ENCODE measurements around the gene ZBED4. TPM values are rescaled to one million over a fixed set of nuclear protein-coding genes. Genes with fewer than 3 reads are reported as not detected.

ZBED4 gene
- total and polyA plus RNA-seq, 2 donors (not counting 1 experiment from before 2014, with no cell fraction given) = 3.5 to 6.3 TPM

DNA sequence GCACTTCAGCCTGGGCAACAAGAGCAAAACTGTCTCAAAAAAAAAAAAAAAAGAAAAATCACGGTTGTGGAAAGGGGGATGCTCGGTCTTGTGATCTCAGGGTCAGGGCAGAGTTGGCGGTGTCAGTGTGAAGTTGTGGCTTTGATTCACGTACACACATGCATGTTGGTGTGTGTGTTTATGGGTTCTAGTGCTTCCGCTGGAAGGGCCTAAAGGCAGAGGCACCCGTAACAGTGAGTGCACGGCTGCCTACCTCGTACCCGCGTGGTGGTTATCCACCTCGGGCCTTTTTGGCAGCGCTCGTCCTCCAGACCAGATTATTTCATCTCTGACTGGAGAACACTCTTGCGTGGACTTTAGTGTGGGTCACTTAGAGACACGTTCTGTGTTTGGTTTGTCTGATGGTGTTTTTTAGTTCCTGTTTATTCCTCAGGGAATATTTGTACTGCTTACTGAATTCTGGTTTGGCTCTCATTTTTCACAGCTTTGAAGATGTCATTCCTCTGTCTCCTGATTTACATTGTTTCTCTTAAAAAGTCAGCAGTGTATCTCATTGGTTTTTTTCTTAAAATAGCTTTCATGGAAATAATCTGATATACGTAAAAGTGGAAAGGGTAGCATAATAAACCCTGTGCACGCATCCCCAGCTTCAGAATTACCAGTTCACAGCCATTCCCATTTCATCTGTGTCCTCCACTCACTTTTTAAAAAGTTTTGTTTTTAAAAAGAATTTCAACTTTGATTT lies 15.6 kb downstream of the ZBED4 start:
- no peaks in the 10 kb centered on the region for H3K9me3 ChIP-seq (ENCODE audit: control insufficient read depth, insufficient read depth, low read depth, low read length)
- peaks cover 68% of the 10 kb centered on the region for H3K79me2 ChIP-seq (ENCODE audit: control insufficient read depth, insufficient read depth, low read length)
- H4K20me1 ChIP-seq (ENCODE audit: control insufficient read depth, extremely low read depth, insufficient read depth, low read length) = no peaks in the 10 kb centered on the region
- peaks cover 2% of the 10 kb centered on the region for H3K36me3 ChIP-seq (ENCODE audit: control insufficient read depth, insufficient read depth, low read length)
- H3K9ac ChIP-seq (ENCODE audit: insufficient read depth, low read length) = no peak overlapping the region
- no peaks in the 10 kb centered on the region for H3K4me1 ChIP-seq (ENCODE audit: control insufficient read depth, extremely low read depth, insufficient read depth, low read length)
- no peak overlapping the region for H3K27ac ChIP-seq (ENCODE audit: insufficient read depth, low read length)
- H3K27me3 ChIP-seq (ENCODE audit: control insufficient read depth, insufficient read depth, low read length) = no peaks in the 10 kb centered on the region
- no peak overlapping the region for H3K4me3 ChIP-seq (replicated peaks in 1 of 4; ENCODE audit: control extremely low read depth in 1 of 4, insufficient read depth in 1 of 4, low read depth in 3 of 4, low read length in 4 of 4)
- H2AFZ ChIP-seq (ENCODE audit: low read length) = no peak overlapping the region
- H3K4me2 ChIP-seq (ENCODE audit: extremely low read depth, insufficient read depth, low read length) = no peak overlapping the region
- no peak for TF ChIP-seq EZH2 (IDR thresholded peaks at IDR 0.05; ENCODE audit: low read length, missing control alignments)
- TF ChIP-seq, protein P1, sequence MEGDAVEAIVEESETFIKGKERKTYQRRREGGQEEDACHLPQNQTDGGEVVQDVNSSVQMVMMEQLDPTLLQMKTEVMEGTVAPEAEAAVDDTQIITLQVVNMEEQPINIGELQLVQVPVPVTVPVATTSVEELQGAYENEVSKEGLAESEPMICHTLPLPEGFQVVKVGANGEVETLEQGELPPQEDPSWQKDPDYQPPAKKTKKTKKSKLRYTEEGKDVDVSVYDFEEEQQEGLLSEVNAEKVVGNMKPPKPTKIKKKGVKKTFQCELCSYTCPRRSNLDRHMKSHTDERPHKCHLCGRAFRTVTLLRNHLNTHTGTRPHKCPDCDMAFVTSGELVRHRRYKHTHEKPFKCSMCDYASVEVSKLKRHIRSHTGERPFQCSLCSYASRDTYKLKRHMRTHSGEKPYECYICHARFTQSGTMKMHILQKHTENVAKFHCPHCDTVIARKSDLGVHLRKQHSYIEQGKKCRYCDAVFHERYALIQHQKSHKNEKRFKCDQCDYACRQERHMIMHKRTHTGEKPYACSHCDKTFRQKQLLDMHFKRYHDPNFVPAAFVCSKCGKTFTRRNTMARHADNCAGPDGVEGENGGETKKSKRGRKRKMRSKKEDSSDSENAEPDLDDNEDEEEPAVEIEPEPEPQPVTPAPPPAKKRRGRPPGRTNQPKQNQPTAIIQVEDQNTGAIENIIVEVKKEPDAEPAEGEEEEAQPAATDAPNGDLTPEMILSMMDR (conservative IDR thresholded peaks at IDR 0.05 in 1 of 2, IDR thresholded peaks at IDR 0.05 in 1 of 2; ENCODE audit: low read depth in 1 of 2, low read length in 2 of 2) = no peak
- DNase-seq (ENCODE audit: low read depth in 2 of 2) = no peak

DNA sequence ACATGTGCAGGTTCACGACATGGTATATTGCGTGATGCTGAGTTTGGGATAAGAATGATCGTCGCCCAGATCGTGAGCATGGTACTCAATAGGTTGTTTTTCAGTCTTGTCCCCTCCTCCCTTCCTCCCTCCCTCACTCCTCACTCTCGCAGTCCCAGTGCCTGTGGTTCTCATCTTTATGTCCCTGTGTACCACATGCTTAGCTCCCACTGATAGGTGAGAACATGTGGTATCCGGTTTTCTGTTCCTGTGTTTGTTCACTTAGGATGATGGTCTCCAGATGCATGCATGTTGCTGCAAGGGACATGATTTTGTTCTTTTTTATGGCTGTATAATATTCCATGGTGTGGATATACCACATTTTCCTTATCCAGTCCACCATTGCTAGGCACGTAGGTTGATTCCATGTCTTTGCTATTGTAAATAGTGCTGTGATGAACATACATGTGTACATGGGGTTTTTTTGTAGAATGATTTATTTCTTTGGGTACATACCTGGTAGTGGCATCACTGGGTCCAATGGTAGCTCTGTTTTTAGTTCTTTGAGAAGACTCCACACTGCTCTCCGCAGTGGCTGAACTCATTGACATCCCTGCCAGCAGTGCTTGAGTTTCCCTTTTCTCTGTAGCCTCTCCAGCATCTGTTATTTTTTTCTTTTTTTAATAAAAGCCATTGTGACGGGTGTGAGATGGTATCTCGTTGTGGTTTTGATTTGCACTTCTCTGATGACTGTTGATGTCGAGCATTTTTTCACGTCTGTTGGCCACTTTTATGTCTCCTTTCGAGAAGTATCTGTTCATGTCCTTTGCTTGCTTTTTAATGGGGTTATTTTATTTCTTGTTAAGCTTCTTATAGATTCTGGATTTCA lies 16.4 kb downstream of the ZBED4 start:
- no peaks in the 10 kb centered on the region for H4K20me1 ChIP-seq (ENCODE audit: control insufficient read depth, extremely low read depth, insufficient read depth, low read length)

DNA sequence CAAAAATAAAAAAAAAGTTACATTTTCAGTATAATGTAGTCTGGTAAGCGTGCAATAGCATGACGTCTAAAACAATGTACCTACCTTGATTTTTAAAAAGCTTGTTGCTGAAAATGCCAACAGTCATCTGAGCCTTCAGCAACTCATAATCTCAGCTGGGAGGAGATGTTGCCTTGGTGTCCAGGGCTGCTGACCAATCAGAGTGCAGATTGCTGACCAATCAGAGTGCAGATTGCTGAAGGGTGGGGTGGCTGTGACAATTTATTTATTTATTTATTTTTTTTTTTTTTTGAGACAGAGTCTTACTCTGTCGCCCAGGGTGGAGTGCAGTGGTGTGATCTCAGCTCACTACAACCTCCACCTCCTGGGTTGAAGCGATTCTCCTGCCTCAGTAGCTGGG lies 17.8 kb downstream of the ZBED4 start:
- Histone ChIP-seq H3K4me2 (ENCODE audit: extremely low read depth, insufficient read depth, low read length) (no peak overlapping the region), H3K9ac (ENCODE audit: insufficient read depth, low read length) (no peak overlapping the region), H3K36me3 (ENCODE audit: control insufficient read depth, insufficient read depth, low read length) (peaks cover 2% of the 10 kb centered on the region), H3K4me3 (replicated peaks in 1 of 4; ENCODE audit: control extremely low read depth in 1 of 4, insufficient read depth in 1 of 4, low read depth in 3 of 4, low read length in 4 of 4) (no peak overlapping the region), H3K9me3 (ENCODE audit: control insufficient read depth, insufficient read depth, low read depth, low read length) (no peaks in the 10 kb centered on the region), H3K4me1 (ENCODE audit: control insufficient read depth, extremely low read depth, insufficient read depth, low read length) (no peaks in the 10 kb centered on the region), H4K20me1 (ENCODE audit: control insufficient read depth, extremely low read depth, insufficient read depth, low read length) (no peaks in the 10 kb centered on the region), H3K79me2 (ENCODE audit: control insufficient read depth, insufficient read depth, low read length) (peaks cover 56% of the 10 kb centered on the region), H2AFZ (ENCODE audit: low read length) (no peak overlapping the region), H3K27ac (ENCODE audit: insufficient read depth, low read length) (no peak overlapping the region), H3K27me3 (ENCODE audit: control insufficient read depth, insufficient read depth, low read length) (no peaks in the 10 kb centered on the region)
- no peak for DNase-seq (ENCODE audit: low read depth in 2 of 2)
- TF ChIP-seq EZH2 (IDR thresholded peaks at IDR 0.05; ENCODE audit: low read length, missing control alignments) = no peak
- TF ChIP-seq, protein P1 (conservative IDR thresholded peaks at IDR 0.05 in 1 of 2, IDR thresholded peaks at IDR 0.05 in 1 of 2; ENCODE audit: low read depth in 1 of 2, low read length in 2 of 2) = no peak

More for the DNA sequence above, 16.4 kb downstream of the ZBED4 start:
- TF ChIP-seq EZH2 (IDR thresholded peaks at IDR 0.05; ENCODE audit: low read length, missing control alignments) = no peak
- TF ChIP-seq, protein P1 (conservative IDR thresholded peaks at IDR 0.05 in 1 of 2, IDR thresholded peaks at IDR 0.05 in 1 of 2; ENCODE audit: low read depth in 1 of 2, low read length in 2 of 2) = no peak
- H3K4me2 ChIP-seq (ENCODE audit: extremely low read depth, insufficient read depth, low read length) = no peak overlapping the region
- DNase-seq (ENCODE audit: low read depth in 2 of 2) = peak in 1 of 2 donors; percentile 15
- H3K9ac ChIP-seq (ENCODE audit: insufficient read depth, low read length) = no peak overlapping the region
- no peaks in the 10 kb centered on the region for H3K27me3 ChIP-seq (ENCODE audit: control insufficient read depth, insufficient read depth, low read length)
- H2AFZ ChIP-seq (ENCODE audit: low read length) = no peak overlapping the region
- no peak overlapping the region for H3K27ac ChIP-seq (ENCODE audit: insufficient read depth, low read length)
- no peaks in the 10 kb centered on the region for H3K4me1 ChIP-seq (ENCODE audit: control insufficient read depth, extremely low read depth, insufficient read depth, low read length)
- H3K79me2 ChIP-seq (ENCODE audit: control insufficient read depth, insufficient read depth, low read length) = peaks cover 62% of the 10 kb centered on the region
- no peaks in the 10 kb centered on the region for H3K9me3 ChIP-seq (ENCODE audit: control insufficient read depth, insufficient read depth, low read depth, low read length)
- no peak overlapping the region for H3K4me3 ChIP-seq (replicated peaks in 1 of 4; ENCODE audit: control extremely low read depth in 1 of 4, insufficient read depth in 1 of 4, low read depth in 3 of 4, low read length in 4 of 4)
- H3K36me3 ChIP-seq (ENCODE audit: control insufficient read depth, insufficient read depth, low read length) = peaks cover 2% of the 10 kb centered on the region

Data from fibroblast of lung (primary cell).